Heart left ventricle (tissue), 16 donors: ENCODE measurements around the gene BMERB1. TPM values are rescaled to one million over a fixed set of nuclear protein-coding genes. Genes with fewer than 3 reads are reported as not detected.

ENCODE experiments used
- ATAC-seq, 4 donors: fragments of 200-7000 bp; cut with Tn5 transposase; one replicate each; pipeline ENCODE4 v1.9.1; 2020 to 2022; ENCODE audit warnings: moderate library complexity in 4 of 4, mild to moderate bottlenecking in 3 of 4, moderate number of reproducible peaks in 1 of 4
- DNase-seq, 5 donors: peaks; one replicate each; pipeline ENCODE4 v3.0.0-alpha.2; 2020
- H3K27ac ChIP-seq, 12 donors: fragments of 200-600 bp; sonication (generic) in 4 of 12; one replicate each; pipeline versions ENCODE4 v1.5.0 to v1.8.0; 2016 to 2022; ENCODE audit warnings: mild to moderate bottlenecking in 2 of 12
- H3K27me3 ChIP-seq, 9 donors: fragments of 200-600 bp; sonication (generic) in 2 of 9; one replicate each; pipeline versions ENCODE4 v1.5.1 to v1.8.0; 2016 to 2022; ENCODE audit warnings: mild to moderate bottlenecking in 3 of 9
- H3K36me3 ChIP-seq, 9 donors: fragments of 200-600 bp; sonication (generic) in 2 of 9; one replicate each; pipeline versions ENCODE4 v1.5.0 to v1.8.0; 2018 to 2022; ENCODE audit warnings: mild to moderate bottlenecking in 2 of 9
- H3K4me1 ChIP-seq, 12 donors: fragments of 200-600 bp; sonication (generic) in 4 of 12; one replicate each; pipeline versions ENCODE4 v1.5.0 to v1.8.0; 2016 to 2022; ENCODE audit warnings: mild to moderate bottlenecking in 3 of 12
- H3K4me3 ChIP-seq, 12 donors: fragments of 200-600 bp; sonication (generic) in 4 of 12; one replicate each; pipeline versions ENCODE4 v1.5.0 to v1.8.0; 2017 to 2022; ENCODE audit warnings: mild to moderate bottlenecking in 9 of 12, moderate library complexity in 4 of 12
- H3K9me3 ChIP-seq, 12 donors: fragments of 200-600 bp; sonication (generic) in 4 of 12; one replicate each; pipeline versions ENCODE4 v1.5.0 to v1.8.0; 2016 to 2022; ENCODE audit warnings: mild to moderate bottlenecking in 1 of 12
- CTCF ChIP-seq, 12 donors: fragments of 200-600 bp; sonication (generic) in 4 of 12; IDR thresholded peaks; one replicate each; pipeline versions ENCODE4 v1.5.0 to v1.8.0; 2018 to 2022; ENCODE audit warnings: antibody characterized with exemption in 12 of 12, mild to moderate bottlenecking in 5 of 12
- POLR2A ChIP-seq, 2 donors: fragments of 450-650 bp; IDR thresholded peaks; one replicate each; pipeline ENCODE4 v1.6.1; 2017; ENCODE audit warnings: antibody characterized with exemption in 2 of 2, mild to moderate bottlenecking in 2 of 2, moderate library complexity in 2 of 2
- WGBS, 4 donors: extraction: QIAGEN DNeasy Blood & Tissue Kit in 2 of 4; methylation state at CpG; one replicate each; pipeline versions ENCODE4 v1.1.5 to v1.1.7; 2013 to 2018; 5-methylcytosine and 5-hydroxymethylcytosine counted together
- intact Hi-C, 10 donors: fragments of 100-400 bp; cut with DNase I; formaldehyde crosslinking; loops; one replicate each; pipeline versions ENCODE4 v1.11.1 to v1.14.2; 2022
- polyA plus RNA-seq, 2 donors: library from polyadenylated mRNA; stranded (reverse); fragments of 200-250 nt; gene quantifications; one replicate each; pipeline ENCODE4 v1.2.3, GENCODE V29; 2013
- total RNA-seq, 9 donors: library from RNA; depleted of rRNA in 2 of 9; stranded (reverse); fragments of >200 nt in 2 of 9; fragmentation: NEBNext Ultra II Directional in 3 of 9; extraction: Animal tissue kit (Norgen Biotek cat#: 25700) in 3 of 9; gene quantifications; one replicate each; pipeline versions ENCODE4 v1.1.0 to v1.2.4, GENCODE V29; 2016 to 2023
- donor health status: ischemic (EF 13 %, LVEDD 7.1; RV severe dilation, severe dysfunction).
- donor health status: healthy with polysubstance abuse.
- donor health status: DM: no; HTN: yes; CAD: no.
- donor health status: DM: no; HTN: no; CAD: no.
- donor health status: ischemic (EF 25% LVEDD 6.9; RV normal size, moderate dysfunction).
- donor health status: ischemic (EF 25% LVEDD 5.7; RV mildly dilated, moderate dysfunction).
- donor health status: healthy.
- donor health status: DM: yes; HTN: yes; CAD: no.
- donor health status: ischemic (EF 35%, LVEDD 5.7; RV mildly dilated, moderate dysfunction).
- donor health status: nonischemic (EF 11% LVEDD 7.7; RV severe dilation, severe dysfunction).
- donor health status: DM: yes; HTN: yes; CAD: no.
- donor health status: PGD.
- donor health status: ischemic (EF 29% LVEDD 5.4; RV normal size, mild dysfunction).
- donor health status: nonischemic (EF 23%, LVEDD 6.1; RV moderate dilation, normal function).

BMERB1 gene
- total and polyA plus RNA-seq, 11 donors = 20.8 to 105 (median 70.5) TPM

- Histone ChIP-seq H3K9me3 (no peaks in the 10 kb centered on the region), H3K27me3 (no peaks in the 10 kb centered on the region), H3K4me3 (no peak overlapping the region), H3K36me3 (no peaks in the 10 kb centered on the region), H3K4me1 (peaks cover 0 to 12% (median 2%) of the 10 kb centered on the region in 12 donors), H3K27ac (no peak overlapping the region)
- 94 to 95% (median 95%) methylated on average over 6 of the region's 6 CpGs for WGBS, 4 donors
- DNase-seq (no peak), ATAC-seq (no peak)
- intact Hi-C loops = loop anchor here in 7 of 10 donors (5.0 to 10.0 kb wide), 5 partner anchors 58 to 125 kb away; partner anchors contain the start of gene BMERB1 (in 1 of the 7)
- TF ChIP-seq CTCF (IDR thresholded peaks at IDR 0.05) (no peak), POLR2A (IDR thresholded peaks at IDR 0.05) (no peak)
Observed at GRCh38 chr16:15552507-15552906, 118.1 kb downstream of the BMERB1 start.

DNA sequence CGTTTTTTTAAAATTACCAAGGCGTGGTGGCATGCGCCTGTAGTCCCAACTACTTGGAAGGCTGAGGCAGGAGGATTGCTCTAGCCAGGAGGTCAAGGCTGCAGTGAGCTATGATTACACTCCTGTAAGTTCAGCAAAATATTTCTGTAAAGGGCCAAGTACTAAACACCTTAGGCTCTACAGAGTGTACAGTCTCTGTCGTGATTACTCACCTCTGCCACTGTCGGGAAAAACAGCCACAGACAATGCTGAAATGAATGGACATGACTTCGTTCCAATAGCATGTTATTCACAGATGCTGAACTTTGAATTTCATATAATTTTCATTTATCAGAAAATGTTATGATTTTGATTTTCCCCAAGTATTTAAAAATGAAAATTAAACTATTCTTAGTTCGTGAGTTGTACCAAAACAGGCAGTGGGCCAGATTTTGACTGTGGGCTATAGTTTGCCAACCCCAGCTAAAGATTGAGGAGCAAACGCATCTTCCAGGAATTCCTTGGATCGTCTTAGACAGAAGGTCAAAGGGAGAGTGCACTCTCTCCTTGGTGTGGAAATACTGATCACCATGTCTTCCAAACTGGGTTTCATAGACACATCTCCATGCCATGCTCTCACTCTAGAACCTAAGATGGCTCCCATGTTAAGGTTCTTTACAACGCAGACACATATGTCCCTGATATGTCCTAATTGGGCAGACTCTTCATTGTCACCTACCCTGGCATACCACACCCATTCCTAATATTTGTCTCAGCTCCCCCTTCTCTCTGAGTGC is 119.1 kb downstream of the BMERB1 start:
- H3K9me3 ChIP-seq = no peaks in the 10 kb centered on the region
- intact Hi-C loops = loop anchor here in 7 of 10 donors (5.0 to 10.0 kb wide), 5 partner anchors 59 to 126 kb away; partner anchors contain the start of gene BMERB1 (in 1 of the 7)
- 84 to 91% (median 87%) methylated on average over 10 of the region's 10 CpGs for WGBS, 4 donors
- H3K36me3 ChIP-seq = no peaks in the 10 kb centered on the region
- no peak for TF ChIP-seq POLR2A (IDR thresholded peaks at IDR 0.05)
- TF ChIP-seq CTCF (IDR thresholded peaks at IDR 0.05) = no peak
- no peak for DNase-seq
- ATAC-seq = no peak
- no peak overlapping the region for H3K27ac ChIP-seq
- H3K4me3 ChIP-seq = no peak overlapping the region
- no peaks in the 10 kb centered on the region for H3K27me3 ChIP-seq
- peaks cover 0 to 12% (median 2%) of the 10 kb centered on the region in 12 donors for H3K4me1 ChIP-seq

GRCh38 chr16:15556130-15556529 is 121.7 kb downstream of the BMERB1 start:
- H3K9me3 ChIP-seq = no peaks in the 10 kb centered on the region
- no peak for TF ChIP-seq CTCF (IDR thresholded peaks at IDR 0.05)
- no peak for TF ChIP-seq POLR2A (IDR thresholded peaks at IDR 0.05)
- H3K4me3 ChIP-seq = no peak overlapping the region
- DNase-seq (no peak), ATAC-seq (no peak)
- H3K4me1 ChIP-seq = peaks cover 0 to 4% (median under 1%) of the 10 kb centered on the region in 12 donors
- H3K27me3 ChIP-seq = no peaks in the 10 kb centered on the region
- intact Hi-C loops = loop anchor here in 3 of 10 donors (10.0 kb wide), 3 partner anchors 61 to 121 kb away; partner anchors contain the start of gene BMERB1 (in 1 of the 3)
- H3K36me3 ChIP-seq = no peaks in the 10 kb centered on the region
- no peak overlapping the region for H3K27ac ChIP-seq
- 93 to 98% (median 96%) methylated on average over 5 of the region's 5 CpGs for WGBS, 4 donors

DNA sequence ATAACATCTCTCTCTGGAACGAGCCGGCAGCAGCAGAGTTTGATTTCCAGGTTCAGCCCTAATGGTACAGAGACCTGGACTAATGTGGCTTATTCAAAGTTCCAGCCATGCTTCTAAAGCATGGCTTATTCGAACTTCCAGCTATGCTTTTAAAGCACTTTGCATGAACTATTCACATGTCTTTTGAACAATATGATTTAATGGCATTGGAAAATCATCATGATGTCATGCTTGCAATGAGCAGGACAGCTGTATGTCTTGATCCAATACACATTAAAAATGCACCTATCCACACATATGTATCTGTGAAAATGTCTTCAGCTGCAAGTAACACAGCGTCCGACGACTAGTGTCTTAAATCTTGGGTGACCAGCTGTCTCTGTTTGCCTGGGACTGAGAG is 122.9 kb downstream of the BMERB1 start:
- Histone ChIP-seq H3K27ac (no peak overlapping the region), H3K36me3 (no peaks in the 10 kb centered on the region), H3K4me1 (no peaks in the 10 kb centered on the region), H3K27me3 (no peaks in the 10 kb centered on the region), H3K9me3 (no peaks in the 10 kb centered on the region), H3K4me3 (no peak overlapping the region)
- intact Hi-C loops = loop anchor here in 3 of 10 donors (10.0 kb wide), 3 partner anchors 62 to 122 kb away; partner anchors contain the start of gene BMERB1 (in 1 of the 3)
- TF ChIP-seq POLR2A (IDR thresholded peaks at IDR 0.05) (no peak), CTCF (IDR thresholded peaks at IDR 0.05) (no peak)
- 79 to 88% (median 82%) methylated on average over 6 of the region's 6 CpGs for WGBS, 4 donors
- DNase-seq (no peak), ATAC-seq (no peak)
